ENCODE results near the gene ADAMTS17. TPM values are rescaled to one million over a fixed set of nuclear protein-coding genes. Genes with fewer than 3 reads are reported as not detected.
"Not testable (repeated sequence)": the region's sequence is repeated elsewhere in the genome, so short reads cannot be mapped to it uniquely, and the experiment has no call there.

ADAMTS17 gene
- polyA plus RNA-seq, 3 donors from 2014 or later = 0.27 to 0.53 TPM; not detected in 1

GRCh38 chr15:99989095-99989494 lies 352.7 kb downstream of the ADAMTS17 start:
- Mint-ChIP-seq H3K27me3 (ENCODE audit: low read depth in 3 of 3) (peaks cover 0 to 11% (median 5%) of the 10 kb centered on the region in 3 donors), H3K4me3 (no peak overlapping the region), H3K27ac (no peak overlapping the region), H3K9me3 (peaks cover 0 to 2% (median 0%) of the 10 kb centered on the region in 6 donors), H3K36me3 (peaks cover 0 to 4% (median 0%) of the 10 kb centered on the region in 3 donors), H3K4me1 (no peaks in the 10 kb centered on the region)
- DNase-seq = no peak

DNA sequence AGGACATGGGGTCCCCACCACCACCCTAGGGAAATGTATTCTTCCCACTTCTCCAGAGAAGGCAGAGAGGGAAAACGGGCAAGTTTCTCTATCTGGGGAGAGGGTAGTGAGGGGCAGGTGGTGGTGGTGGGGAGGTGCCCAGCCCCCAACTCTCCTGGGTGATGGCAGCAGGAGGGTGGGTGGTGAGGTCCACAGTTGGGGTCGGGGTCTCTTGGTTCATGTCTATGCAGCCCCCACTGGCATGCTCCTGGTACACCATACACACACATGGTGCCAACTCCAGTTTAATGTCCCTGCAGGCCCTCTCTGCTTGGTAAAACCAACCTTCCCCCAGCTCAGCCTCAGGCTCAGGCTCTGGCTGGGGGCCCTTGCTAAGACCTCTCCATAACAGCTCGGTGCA lies 354.1 kb downstream of the ADAMTS17 start:
- Mint-ChIP-seq H3K27me3 (ENCODE audit: low read depth in 3 of 3) (peaks cover 0 to 17% (median 5%) of the 10 kb centered on the region in 3 donors), H3K27ac (no peak overlapping the region), H3K9me3 (peaks cover 0 to 2% (median 0%) of the 10 kb centered on the region in 6 donors), H3K4me1 (no peaks in the 10 kb centered on the region), H3K36me3 (peaks cover 0 to 4% (median 0%) of the 10 kb centered on the region in 3 donors), H3K4me3 (no peak overlapping the region)
- no peak for DNase-seq

- H3K27me3 Mint-ChIP-seq (ENCODE audit: low read depth in 3 of 3) = peaks cover 0 to 17% (median 5%) of the 10 kb centered on the region in 3 donors
- H3K4me1 Mint-ChIP-seq = no peaks in the 10 kb centered on the region
- DNase-seq = no peak
- H3K4me3 Mint-ChIP-seq = no peak overlapping the region
- peaks cover 0 to 4% (median 0%) of the 10 kb centered on the region in 3 donors for H3K36me3 Mint-ChIP-seq
- H3K9me3 Mint-ChIP-seq = peaks cover 0 to 2% (median 0%) of the 10 kb centered on the region in 6 donors
- H3K27ac Mint-ChIP-seq = no peak overlapping the region
These were observed 354.7 kb downstream of the ADAMTS17 start for GRCh38 chr15:99987119-99987506.

DNA sequence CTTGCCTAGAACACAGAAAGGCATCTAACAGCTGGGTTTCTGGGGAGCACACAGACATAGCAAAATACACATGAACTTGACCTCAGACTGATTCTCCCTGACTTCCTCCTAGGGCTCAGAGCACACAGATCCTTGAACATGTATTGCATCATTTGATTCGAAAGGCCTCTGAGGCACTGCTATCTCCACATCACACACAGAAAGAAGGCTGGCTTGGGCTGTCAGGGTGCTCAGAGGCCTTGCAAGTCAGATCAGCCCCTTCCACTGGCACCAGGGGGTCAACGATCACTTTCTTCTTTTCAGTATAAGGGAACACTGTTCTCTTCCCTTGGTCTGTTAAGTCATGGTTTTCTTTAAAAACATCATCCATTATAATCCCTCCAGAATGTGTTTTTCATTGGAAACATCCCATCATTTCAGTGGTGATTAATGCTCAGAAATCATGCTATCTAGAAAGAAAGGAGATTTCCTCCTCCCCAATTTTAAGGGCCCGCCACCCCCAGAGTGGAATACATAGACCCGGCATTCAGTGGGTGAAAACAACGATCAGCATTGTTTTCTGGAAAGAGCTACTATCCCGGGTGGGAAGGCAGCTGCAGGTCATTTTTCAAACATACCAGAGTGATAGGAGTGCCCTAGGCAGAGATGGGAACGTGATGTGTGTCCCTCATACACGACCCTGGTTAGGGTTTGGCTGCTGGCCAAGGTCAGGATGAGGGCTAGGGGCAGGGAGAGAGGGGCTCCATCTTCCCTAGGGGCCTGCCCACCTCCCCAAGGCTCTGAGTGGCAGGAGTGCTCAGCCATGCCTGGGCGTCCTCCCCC lies 355.3 kb downstream of the ADAMTS17 start:
- DNase-seq = no peak
- Mint-ChIP-seq H3K4me3 (no peak overlapping the region), H3K27ac (no peak overlapping the region)

DNA sequence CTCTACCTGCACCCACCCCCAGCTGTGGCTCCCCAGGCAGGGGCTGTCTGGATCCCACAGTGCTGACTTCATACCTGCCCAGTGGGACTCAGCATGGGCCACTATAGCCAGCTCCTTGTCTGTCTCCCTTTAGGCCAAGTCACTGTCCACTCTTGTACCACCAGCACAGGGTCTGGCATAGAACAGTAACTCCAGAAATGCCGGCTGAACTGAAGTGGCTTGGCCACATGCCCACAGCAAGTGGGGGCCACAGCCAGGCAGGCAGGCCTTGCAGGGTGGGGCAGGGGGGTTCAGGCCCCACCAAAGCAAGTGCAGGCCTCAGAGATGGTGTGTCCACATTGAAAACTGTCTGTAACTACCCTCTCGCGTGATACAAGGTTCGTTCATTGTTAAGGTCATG lies 355.9 kb downstream of the ADAMTS17 start:
- peaks cover 0 to 4% (median 0%) of the 10 kb centered on the region in 3 donors for H3K36me3 Mint-ChIP-seq
- no peaks in the 10 kb centered on the region for H3K4me1 Mint-ChIP-seq
- DNase-seq = no peak
- H3K9me3 Mint-ChIP-seq = peaks cover 0 to 2% (median 0%) of the 10 kb centered on the region in 6 donors
- H3K27ac Mint-ChIP-seq = no peak overlapping the region
- H3K4me3 Mint-ChIP-seq = no peak overlapping the region
- peaks cover 0 to 14% (median 5%) of the 10 kb centered on the region in 3 donors for H3K27me3 Mint-ChIP-seq (ENCODE audit: low read depth in 3 of 3)

More for the DNA sequence above, 355.3 kb downstream of the ADAMTS17 start:
- Mint-ChIP-seq H3K27me3 (ENCODE audit: low read depth in 3 of 3) (peaks cover 0 to 17% (median 5%) of the 10 kb centered on the region in 3 donors), H3K36me3 (peaks cover 0 to 4% (median 0%) of the 10 kb centered on the region in 3 donors), H3K9me3 (peaks cover 0 to 2% (median 0%) of the 10 kb centered on the region in 6 donors), H3K4me1 (no peaks in the 10 kb centered on the region)

GRCh38 chr15:99984491-99985243 lies 357.1 kb downstream of the ADAMTS17 start:
- peaks cover 0 to 2% (median 0%) of the 10 kb centered on the region in 6 donors for H3K9me3 Mint-ChIP-seq
- H3K27me3 Mint-ChIP-seq (ENCODE audit: low read depth in 3 of 3) = peaks cover 0 to 9% (median 3%) of the 10 kb centered on the region in 3 donors
- H3K4me3 Mint-ChIP-seq = no peak overlapping the region
- peaks cover 0 to 4% (median 0%) of the 10 kb centered on the region in 3 donors for H3K36me3 Mint-ChIP-seq
- no peak overlapping the region for H3K27ac Mint-ChIP-seq
- H3K4me1 Mint-ChIP-seq = no peaks in the 10 kb centered on the region
- no peak for DNase-seq

DNA sequence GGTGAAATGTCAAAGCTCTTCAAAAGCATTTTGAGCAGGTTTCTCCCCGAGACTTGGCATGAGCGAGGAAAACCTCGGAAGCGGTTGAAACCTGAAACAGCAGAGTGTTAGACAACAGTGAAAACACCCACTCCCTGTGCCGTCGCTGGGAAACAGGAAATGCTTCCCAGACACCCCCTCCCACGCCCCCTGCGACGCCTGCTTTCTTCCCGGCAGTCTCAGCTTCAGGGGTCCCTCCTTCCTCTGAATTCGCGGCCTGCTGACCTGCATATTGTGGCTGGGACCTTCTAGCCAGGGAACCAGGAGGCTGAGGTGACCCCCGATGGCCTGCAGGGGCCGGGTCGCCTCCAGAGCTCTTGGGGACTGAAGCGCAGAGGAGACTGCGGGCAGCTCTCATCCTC lies 357.9 kb downstream of the ADAMTS17 start:
- no peak for DNase-seq
- H3K4me3 Mint-ChIP-seq = no peak overlapping the region
- H3K9me3 Mint-ChIP-seq = peaks cover 0 to 2% (median 0%) of the 10 kb centered on the region in 6 donors
- peaks cover 0 to 4% (median 0%) of the 10 kb centered on the region in 3 donors for H3K36me3 Mint-ChIP-seq
- no peaks in the 10 kb centered on the region for H3K4me1 Mint-ChIP-seq
- no peak overlapping the region for H3K27ac Mint-ChIP-seq
- peaks cover 1 to 6% (median 3%) of the 10 kb centered on the region in 3 donors for H3K27me3 Mint-ChIP-seq (ENCODE audit: low read depth in 3 of 3)

DNA sequence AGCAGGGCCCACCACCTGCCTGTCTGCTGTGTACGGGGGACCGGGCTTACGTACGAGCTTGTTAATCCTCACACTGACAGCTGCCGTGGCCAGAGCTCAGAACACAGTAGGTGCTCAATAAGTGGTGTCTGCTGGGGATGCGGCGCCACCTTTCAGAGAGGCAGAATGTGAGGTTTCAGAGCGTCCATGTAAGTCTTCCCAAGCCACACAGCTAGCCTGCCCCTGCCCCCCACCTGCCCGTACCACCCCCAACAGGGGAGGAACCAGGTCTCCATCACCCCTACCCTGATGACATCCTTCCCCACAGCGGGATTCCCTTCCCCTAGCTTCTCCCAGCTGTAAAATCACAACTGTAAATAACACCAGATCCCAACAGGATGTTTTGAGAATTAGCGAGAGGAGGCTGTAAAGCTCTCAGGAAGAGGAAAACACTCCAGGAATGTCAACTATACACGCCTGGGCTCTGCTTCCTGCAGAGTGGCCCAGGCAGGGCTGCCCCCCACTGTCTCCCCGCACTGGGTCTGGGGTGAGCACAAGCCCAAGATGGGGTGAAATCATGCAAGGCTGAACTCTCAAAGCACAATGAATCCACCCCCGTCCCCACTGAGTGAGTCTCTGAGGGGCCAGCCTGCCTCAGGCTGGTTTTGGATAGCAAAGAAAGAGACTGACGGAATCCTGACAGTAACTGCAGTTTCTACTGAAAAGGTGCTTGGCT lies 358.4 kb downstream of the ADAMTS17 start:
- H3K4me1 Mint-ChIP-seq = no peaks in the 10 kb centered on the region
- no peak overlapping the region for H3K27ac Mint-ChIP-seq
- H3K27me3 Mint-ChIP-seq (ENCODE audit: low read depth in 3 of 3) = peaks cover 1 to 6% (median 3%) of the 10 kb centered on the region in 3 donors
- H3K9me3 Mint-ChIP-seq = peaks cover 0 to 2% (median 0%) of the 10 kb centered on the region in 6 donors
- H3K4me3 Mint-ChIP-seq = no peak overlapping the region
- H3K36me3 Mint-ChIP-seq = peaks cover 0 to 2% (median 0%) of the 10 kb centered on the region in 3 donors
- no peak for DNase-seq

- no peak overlapping the region for H3K4me3 Mint-ChIP-seq
- H3K4me1 Mint-ChIP-seq = no peaks in the 10 kb centered on the region
- no peak overlapping the region for H3K27ac Mint-ChIP-seq
- DNase-seq = no peak
- H3K36me3 Mint-ChIP-seq = no peaks in the 10 kb centered on the region
- peaks cover 1 to 6% (median 3%) of the 10 kb centered on the region in 3 donors for H3K27me3 Mint-ChIP-seq (ENCODE audit: low read depth in 3 of 3)
- no peaks in the 10 kb centered on the region for H3K9me3 Mint-ChIP-seq
These were observed 359.1 kb downstream of the ADAMTS17 start for GRCh38 chr15:99982662-99983061.

GRCh38 chr15:99981839-99982658 lies 359.7 kb downstream of the ADAMTS17 start:
- H3K27me3 Mint-ChIP-seq (ENCODE audit: low read depth in 3 of 3) = peaks cover 1 to 6% (median 3%) of the 10 kb centered on the region in 3 donors
- no peaks in the 10 kb centered on the region for H3K9me3 Mint-ChIP-seq
- DNase-seq = no peak

DNA sequence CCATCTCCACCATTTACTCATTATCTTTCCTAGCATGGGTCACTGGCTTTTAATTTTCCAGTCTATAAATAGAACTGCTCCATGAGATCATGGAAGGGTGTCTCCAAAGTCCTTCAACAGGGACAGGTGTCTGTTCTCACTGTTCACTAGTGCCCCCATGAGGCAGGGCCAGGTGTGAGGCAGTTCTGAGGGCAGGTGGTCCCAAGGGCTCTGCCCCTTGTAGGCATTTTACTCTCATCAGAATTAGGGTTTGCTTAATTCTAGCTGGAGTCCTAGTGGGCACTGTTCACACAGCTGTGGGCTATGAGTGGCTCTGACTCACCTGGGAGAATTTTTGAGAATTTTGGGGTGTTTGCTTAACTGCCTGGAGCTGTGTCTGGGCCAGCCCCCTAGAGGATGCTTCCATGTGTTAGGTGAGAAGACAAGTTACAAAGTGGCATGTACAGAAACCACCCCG lies 360.6 kb downstream of the ADAMTS17 start:
- Mint-ChIP-seq H3K27ac (no peak overlapping the region), H3K4me3 (no peak overlapping the region), H3K4me1 (no peaks in the 10 kb centered on the region), H3K36me3 (no peaks in the 10 kb centered on the region), H3K27me3 (ENCODE audit: low read depth in 3 of 3) (peaks cover 0 to 8% (median 1%) of the 10 kb centered on the region in 3 donors), H3K9me3 (no peaks in the 10 kb centered on the region)
- no peak for DNase-seq

More at GRCh38 chr15:99981839-99982658, 359.7 kb downstream of the ADAMTS17 start:
- Mint-ChIP-seq H3K27ac (no peak overlapping the region), H3K36me3 (no peaks in the 10 kb centered on the region), H3K4me3 (no peak overlapping the region), H3K4me1 (no peaks in the 10 kb centered on the region)

- H3K4me3 Mint-ChIP-seq = no peak overlapping the region
- no peaks in the 10 kb centered on the region for H3K9me3 Mint-ChIP-seq
- DNase-seq = no peak
- H3K27ac Mint-ChIP-seq = no peak overlapping the region
- no peaks in the 10 kb centered on the region for H3K4me1 Mint-ChIP-seq
- no peaks in the 10 kb centered on the region for H3K36me3 Mint-ChIP-seq
- peaks cover 0 to 8% (median 1%) of the 10 kb centered on the region in 3 donors for H3K27me3 Mint-ChIP-seq (ENCODE audit: low read depth in 3 of 3)
These were observed 361.0 kb downstream of the ADAMTS17 start for GRCh38 chr15:99980752-99981151.

DNA sequence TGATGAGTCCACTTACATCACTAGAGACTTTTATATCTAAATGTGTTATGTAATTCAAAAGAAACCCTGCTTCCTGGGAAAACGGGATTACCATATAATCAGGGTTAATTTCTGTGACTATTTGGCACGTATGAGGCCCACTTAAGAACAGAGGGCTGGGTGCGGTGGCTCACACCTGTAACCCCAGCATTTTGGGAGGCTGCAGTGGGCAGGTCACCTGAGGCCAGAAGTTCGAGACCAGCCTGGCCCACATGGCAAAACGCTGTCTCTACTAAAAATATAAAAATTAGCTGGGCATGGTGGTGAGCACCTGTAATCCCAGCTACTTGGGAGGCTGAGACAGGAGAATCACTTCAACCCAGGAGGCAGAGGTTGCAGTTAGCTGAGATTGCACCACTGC lies 361.9 kb downstream of the ADAMTS17 start:
- not testable (repeated sequence) for H3K4me1 Mint-ChIP-seq; DNase-seq; H3K27ac Mint-ChIP-seq; H3K27me3 Mint-ChIP-seq (ENCODE audit: low read depth in 3 of 3); H3K4me3 Mint-ChIP-seq; H3K9me3 Mint-ChIP-seq; H3K36me3 Mint-ChIP-seq

All from immature natural killer cell (primary cell).